GM19238 (cell line): ENCODE results near the gene TSTD1.
A peak's percentile ranks its signal among the peaks of the same experiment; 100 is the strongest.
"Not testable (repeated sequence)": the region's sequence is repeated elsewhere in the genome, so short reads cannot be mapped to it uniquely, and the experiment has no call there.

ENCODE experiments used
- DNase-seq: peaks from one replicate; pipeline ENCODE4 v3.0.0; 2011; ENCODE audit warnings: low spot score; ENCODE audit not compliant: insufficient read length

TSTD1 gene

GRCh38 chr1:161069241-161069640 lies 30.5 kb upstream of the TSTD1 start:
- no peak for DNase-seq

- DNase-seq = peak; percentile 83
These were observed 29.8 kb upstream of the TSTD1 start for GRCh38 chr1:161068306-161069234.

- DNase-seq = no peak
These were observed 27.9 kb upstream of the TSTD1 start for GRCh38 chr1:161066694-161067093.

- not testable (repeated sequence) for DNase-seq
These were observed 26.9 kb upstream of the TSTD1 start for GRCh38 chr1:161065681-161066080.

- DNase-seq = not testable (repeated sequence)
These were observed 25.2 kb upstream of the TSTD1 start for GRCh38 chr1:161063936-161064335.

GRCh38 chr1:161061419-161061818 lies 22.7 kb upstream of the TSTD1 start:
- no peak for DNase-seq

GRCh38 chr1:161059293-161059692 lies 20.5 kb upstream of the TSTD1 start:
- no peak for DNase-seq

GRCh38 chr1:161054805-161055204 lies 16.0 kb upstream of the TSTD1 start:
- DNase-seq = no peak

- DNase-seq = no peak
These were observed 15.5 kb upstream of the TSTD1 start for GRCh38 chr1:161054232-161054631.

GRCh38 chr1:161052899-161053298 lies 14.1 kb upstream of the TSTD1 start:
- DNase-seq = no peak

- DNase-seq = no peak
These were observed 12.5 kb upstream of the TSTD1 start for GRCh38 chr1:161051219-161051618.

GRCh38 chr1:161048949-161049722 lies 10.4 kb upstream of the TSTD1 start:
- no peak for DNase-seq

- DNase-seq = no peak
These were observed 9.0 kb upstream of the TSTD1 start for GRCh38 chr1:161047436-161048420.

- peak; percentile 71 for DNase-seq
These were observed 8.0 kb upstream of the TSTD1 start for GRCh38 chr1:161046605-161047228.

GRCh38 chr1:161045736-161046604 lies 7.2 kb upstream of the TSTD1 start, which contains the start of gene USF1:
TSS of gene USF1 (minus strand) at chr1:161045977. CDS start at chr1:161043275, 2,702 bp downstream.
- DNase-seq = peak; percentile 77

GRCh38 chr1:161044908-161045735 lies 6.4 kb upstream of the TSTD1 start:
- DNase-seq = peak; percentile 53

- DNase-seq = no peak
These were observed 5.8 kb upstream of the TSTD1 start for GRCh38 chr1:161044535-161044907.

- DNase-seq = no peak
These were observed 782 bp upstream of the TSTD1 start for GRCh38 chr1:161039546-161039945.

- DNase-seq = no peak
These were observed 386 bp upstream of the TSTD1 start for GRCh38 chr1:161039154-161039545.
